ENCODE data around the gene TNFRSF13B.

TNFRSF13B gene

DNA sequence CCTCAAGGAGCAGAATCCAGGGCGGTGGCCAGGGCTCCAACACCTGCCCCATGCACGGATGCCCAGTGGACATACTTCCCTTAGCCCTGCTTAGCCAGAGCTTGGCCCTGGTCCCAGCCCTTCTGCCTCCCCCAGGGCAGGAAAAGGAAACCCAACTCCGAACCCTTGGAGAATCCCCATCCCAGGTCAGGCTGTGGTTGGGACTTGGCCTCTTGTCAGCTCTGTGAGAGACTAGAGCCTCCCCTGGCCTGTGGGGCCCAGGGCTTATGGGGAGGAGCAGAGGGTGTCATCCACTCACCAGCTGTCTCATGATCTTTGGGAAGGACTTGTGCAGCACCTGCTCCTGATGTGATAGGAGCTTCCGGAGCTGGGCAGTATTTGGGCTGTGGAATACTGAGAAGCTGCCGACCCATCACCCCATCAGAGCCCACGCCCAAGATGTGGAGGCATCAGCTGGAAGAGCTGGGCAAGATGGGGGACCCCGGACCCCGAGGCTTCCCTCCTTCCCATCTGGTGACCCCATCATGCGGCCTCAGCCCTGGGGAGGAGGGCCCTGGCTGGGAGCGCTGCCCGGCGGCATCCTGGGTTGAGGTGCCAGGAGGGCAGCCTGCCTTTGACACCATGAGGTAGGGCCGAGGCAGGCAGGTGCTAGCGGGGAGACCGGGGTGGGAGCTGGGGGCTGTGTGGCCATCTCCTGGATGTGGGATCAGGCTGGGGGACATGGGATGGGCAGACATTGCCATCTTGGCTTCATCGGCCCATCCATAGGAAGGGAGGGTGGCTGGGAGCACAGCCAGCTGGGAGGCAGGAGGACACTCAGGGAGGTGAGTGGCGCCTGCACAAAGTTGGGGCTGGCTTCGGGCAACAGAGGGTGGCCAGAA is 45.1 kb downstream of the TNFRSF13B start:
- H3K27ac ChIP-seq, result no peak overlapping the region
- TF ChIP-seq ZFX (IDR thresholded peaks at IDR 0.05; ENCODE audit: borderline replicate concordance), result no peak
- TF ChIP-seq, protein P1, sequence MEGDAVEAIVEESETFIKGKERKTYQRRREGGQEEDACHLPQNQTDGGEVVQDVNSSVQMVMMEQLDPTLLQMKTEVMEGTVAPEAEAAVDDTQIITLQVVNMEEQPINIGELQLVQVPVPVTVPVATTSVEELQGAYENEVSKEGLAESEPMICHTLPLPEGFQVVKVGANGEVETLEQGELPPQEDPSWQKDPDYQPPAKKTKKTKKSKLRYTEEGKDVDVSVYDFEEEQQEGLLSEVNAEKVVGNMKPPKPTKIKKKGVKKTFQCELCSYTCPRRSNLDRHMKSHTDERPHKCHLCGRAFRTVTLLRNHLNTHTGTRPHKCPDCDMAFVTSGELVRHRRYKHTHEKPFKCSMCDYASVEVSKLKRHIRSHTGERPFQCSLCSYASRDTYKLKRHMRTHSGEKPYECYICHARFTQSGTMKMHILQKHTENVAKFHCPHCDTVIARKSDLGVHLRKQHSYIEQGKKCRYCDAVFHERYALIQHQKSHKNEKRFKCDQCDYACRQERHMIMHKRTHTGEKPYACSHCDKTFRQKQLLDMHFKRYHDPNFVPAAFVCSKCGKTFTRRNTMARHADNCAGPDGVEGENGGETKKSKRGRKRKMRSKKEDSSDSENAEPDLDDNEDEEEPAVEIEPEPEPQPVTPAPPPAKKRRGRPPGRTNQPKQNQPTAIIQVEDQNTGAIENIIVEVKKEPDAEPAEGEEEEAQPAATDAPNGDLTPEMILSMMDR (IDR thresholded peaks at IDR 0.05), result no peak

DNA sequence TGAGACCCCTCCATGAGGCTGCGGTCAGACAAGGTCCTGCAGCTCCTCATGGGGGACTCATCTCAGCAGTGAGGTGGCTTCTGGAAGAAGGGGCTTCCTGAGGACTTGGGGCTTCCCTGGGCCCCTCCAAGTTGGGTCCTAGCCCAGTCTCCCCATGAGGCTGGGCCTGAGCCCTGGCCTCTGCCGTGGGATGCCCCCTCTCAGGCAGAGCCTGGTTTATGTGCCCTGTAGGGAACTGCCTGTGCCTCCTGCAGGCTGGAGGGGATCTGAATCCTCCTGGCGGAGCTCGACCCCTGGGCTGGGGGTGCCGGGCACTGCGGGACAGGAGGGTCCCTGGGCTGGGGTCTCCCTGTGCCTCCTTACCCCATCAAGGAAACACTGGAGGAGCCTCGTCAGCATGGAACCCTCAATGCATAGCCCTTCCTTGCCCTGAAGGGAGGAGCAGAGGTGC is 45.8 kb downstream of the TNFRSF13B start:
- TF ChIP-seq ZFX (IDR thresholded peaks at IDR 0.05; ENCODE audit: borderline replicate concordance), result no peak
- TF ChIP-seq, protein P1 (IDR thresholded peaks at IDR 0.05), result no peak
- H3K27ac ChIP-seq, result no peak overlapping the region

DNA sequence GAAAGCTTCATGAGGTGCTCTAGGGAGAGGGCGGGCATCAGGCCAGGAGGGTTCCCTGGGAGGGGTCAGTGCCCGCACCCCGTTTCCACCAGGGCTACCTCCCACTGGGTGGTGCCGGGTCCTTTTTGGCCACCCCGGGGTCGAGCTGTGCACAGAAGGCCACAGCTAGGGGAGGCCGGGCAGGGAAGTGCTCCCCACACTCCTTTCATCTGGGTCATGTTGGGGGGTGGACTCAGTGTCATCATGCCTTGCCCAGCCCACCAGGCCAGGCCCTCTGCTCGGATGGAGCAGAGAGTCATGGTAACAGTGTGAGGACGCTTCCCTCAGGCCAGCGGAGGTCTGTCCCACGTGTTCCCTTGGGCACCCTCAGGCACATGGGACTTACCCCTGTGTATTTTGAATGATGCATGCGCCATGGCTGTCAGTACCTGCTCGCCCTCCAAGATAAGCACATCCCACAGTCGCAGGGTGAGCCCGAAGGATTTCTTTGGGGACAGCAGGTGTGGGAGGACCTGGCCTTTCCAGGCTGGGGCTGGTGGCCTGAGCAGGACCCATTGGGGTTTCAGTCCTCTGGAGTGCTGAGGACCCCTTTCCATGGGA is 46.4 kb downstream of the TNFRSF13B start:
- H3K27ac ChIP-seq, result no peak overlapping the region
- TF ChIP-seq ZFX (IDR thresholded peaks at IDR 0.05; ENCODE audit: borderline replicate concordance), result no peak
- TF ChIP-seq, protein P1 (IDR thresholded peaks at IDR 0.05), result no peak

DNA sequence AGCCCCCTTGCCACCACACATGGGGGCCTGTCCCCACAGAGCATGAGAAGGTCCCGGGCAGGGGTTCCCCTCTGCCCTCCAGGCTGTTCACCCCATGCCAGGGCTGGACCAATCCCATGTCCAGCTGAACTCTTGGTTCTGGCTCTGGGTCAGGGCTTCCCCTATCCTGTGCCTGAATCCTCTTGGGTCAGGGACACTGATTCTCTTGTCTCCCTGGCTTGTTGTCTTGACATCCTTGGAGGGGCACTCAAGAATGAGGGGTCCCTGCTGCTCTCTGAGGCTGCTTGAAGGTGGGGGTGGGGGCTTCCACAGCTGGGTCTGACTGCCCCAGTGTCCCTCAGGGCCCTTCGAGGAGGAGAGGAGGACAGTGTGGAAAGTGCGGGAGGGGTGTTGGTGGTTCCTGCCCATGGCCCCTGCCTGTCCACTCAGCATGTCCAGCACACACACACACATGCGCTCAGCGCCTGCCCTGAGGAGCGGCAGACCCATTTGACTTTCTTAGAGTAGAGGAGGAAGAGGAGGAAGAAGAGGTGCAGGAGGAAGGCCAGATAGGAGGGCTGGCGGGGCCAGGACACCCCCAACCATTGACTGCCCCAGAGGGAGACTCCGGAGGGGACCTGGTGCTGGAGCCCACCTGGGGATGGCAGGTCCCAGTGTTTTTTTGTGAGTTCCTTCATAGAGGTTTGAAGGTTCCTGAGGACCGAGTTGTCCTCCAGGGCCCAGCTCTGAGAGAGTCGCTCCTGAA is 47.0 kb downstream of the TNFRSF13B start:
- no peak overlapping the region for H3K27ac ChIP-seq
- no peak for TF ChIP-seq ZFX (IDR thresholded peaks at IDR 0.05; ENCODE audit: borderline replicate concordance)
- TF ChIP-seq, protein P1 (IDR thresholded peaks at IDR 0.05), result no peak

DNA sequence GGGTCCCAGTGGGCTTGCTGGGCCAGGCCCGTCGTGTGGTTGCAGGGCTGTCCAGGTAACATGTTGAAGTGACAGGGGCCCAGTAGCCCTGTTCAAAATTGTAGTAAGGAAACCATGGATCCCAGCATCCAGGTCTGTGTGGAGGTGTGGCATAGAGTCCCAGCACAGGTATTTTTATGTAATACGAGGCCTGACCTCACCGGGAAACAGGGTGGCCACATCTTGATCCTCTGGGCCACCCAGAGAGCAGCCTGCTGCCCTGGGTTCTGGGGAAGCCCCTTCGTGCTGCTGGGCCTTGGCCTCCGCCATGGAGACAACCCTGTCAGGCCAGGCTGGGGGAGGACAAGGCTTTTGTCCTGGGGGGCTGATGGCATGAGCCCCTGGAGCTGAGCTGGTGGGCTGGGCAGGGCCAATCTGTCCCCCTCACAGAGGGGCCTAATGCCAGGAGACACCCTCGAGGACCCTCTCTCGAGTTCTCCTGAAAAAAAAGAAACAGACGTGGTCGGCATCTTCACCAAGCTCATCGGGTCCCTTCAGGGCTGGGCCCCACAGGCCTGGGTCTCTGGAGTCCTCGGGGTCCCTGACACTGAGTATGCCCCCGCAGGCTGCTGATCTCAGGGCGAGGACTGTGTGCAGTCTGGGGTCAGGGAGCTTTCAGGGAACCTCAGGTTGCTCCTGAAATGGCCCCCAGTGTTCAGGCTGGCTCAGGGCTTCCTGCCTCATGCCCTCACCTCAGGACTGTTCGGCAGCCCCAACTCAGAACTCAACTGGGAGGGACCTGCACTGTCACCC is 47.8 kb downstream of the TNFRSF13B start:
- TF ChIP-seq, protein P1 (IDR thresholded peaks at IDR 0.05), result no peak
- TF ChIP-seq ZFX (IDR thresholded peaks at IDR 0.05; ENCODE audit: borderline replicate concordance), result no peak

DNA sequence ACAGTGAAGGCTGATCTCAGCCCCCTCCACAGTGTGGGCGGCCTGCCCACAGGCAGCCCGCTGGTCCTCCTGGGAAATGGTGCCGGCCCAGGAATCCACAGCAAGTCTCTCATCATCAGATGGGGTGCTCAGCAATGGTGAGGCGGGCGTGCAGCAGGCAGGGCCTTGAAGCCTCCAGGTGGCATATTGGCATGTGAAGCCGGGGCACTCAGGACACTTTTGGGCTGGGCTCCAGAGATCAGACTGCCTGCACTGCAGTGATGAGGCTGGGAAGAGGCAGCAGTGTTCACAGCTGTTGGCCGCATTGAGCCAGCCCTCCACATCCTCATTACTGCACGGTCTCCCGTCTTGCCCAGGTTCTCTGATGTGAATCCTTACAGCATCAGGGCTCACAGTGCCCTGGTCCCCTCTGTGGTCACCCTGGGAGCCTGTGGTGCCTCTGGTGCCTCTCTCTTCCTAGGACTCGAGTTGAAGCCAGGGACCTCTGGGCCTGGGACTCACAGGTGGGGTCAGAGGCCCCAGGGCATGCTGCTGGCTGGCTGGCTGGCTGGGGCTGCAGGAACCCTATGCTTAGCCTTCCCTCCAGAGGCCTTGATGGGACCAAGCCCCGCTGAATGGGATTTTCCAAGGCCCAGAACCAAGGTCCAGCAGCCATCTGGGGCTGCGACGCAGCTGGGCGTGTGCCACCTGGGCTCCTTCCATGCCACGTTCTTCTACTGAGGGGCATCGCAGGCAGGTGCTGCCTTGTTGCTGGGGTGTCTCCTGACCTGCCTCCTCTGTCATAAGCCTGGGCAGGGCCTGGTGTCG is 48.6 kb downstream of the TNFRSF13B start:
- H3K27ac ChIP-seq, result no peak overlapping the region
- TF ChIP-seq ZFX (IDR thresholded peaks at IDR 0.05; ENCODE audit: borderline replicate concordance), result no peak
- TF ChIP-seq, protein P1 (IDR thresholded peaks at IDR 0.05), result no peak

More for the DNA sequence above, 47.8 kb downstream of the TNFRSF13B start:
- no peak overlapping the region for H3K27ac ChIP-seq

Measured in 22Rv1 (cell line).